GM15510 (cell line): ENCODE results near the gene SETDB2.

Experiments
- POLR2A ChIP-seq: IDR thresholded peaks from 3 replicates; pipeline ENCODE4 v1.6.1; 2011; ENCODE audit warnings: borderline replicate concordance; ENCODE audit not compliant: insufficient read length; ENCODE audit errors: extremely low read depth

The SETDB2 gene

GRCh38 chr13:49418206-49418605, 25.9 kb upstream of the SETDB2 start:
- TF ChIP-seq POLR2A = no peak

- no peak for TF ChIP-seq POLR2A
These were observed 24.8 kb upstream of the SETDB2 start for GRCh38 chr13:49419276-49419675.

- no peak for TF ChIP-seq POLR2A
These were observed 22.7 kb upstream of the SETDB2 start for GRCh38 chr13:49421391-49421790.

GRCh38 chr13:49424011-49424560, 20.0 kb upstream of the SETDB2 start:
- TF ChIP-seq POLR2A = no peak

GRCh38 chr13:49428041-49428763, 15.9 kb upstream of the SETDB2 start:
- no peak for TF ChIP-seq POLR2A

GRCh38 chr13:49429121-49429520, 15.0 kb upstream of the SETDB2 start:
- no peak for TF ChIP-seq POLR2A

- TF ChIP-seq POLR2A = no peak
These were observed 8.1 kb upstream of the SETDB2 start for GRCh38 chr13:49435992-49436391.

GRCh38 chr13:49436890-49437289, 7.2 kb upstream of the SETDB2 start:
- TF ChIP-seq POLR2A = no peak

GRCh38 chr13:49437705-49438104, 6.4 kb upstream of the SETDB2 start:
- no peak for TF ChIP-seq POLR2A

- no peak for TF ChIP-seq POLR2A
These were observed 4.5 kb upstream of the SETDB2 start for GRCh38 chr13:49439609-49440008.

GRCh38 chr13:49441312-49441711, 2.8 kb upstream of the SETDB2 start:
- TF ChIP-seq POLR2A = no peak

GRCh38 chr13:49441846-49442245, 2.2 kb upstream of the SETDB2 start:
- TF ChIP-seq POLR2A = no peak

- no peak for TF ChIP-seq POLR2A
These were observed 744 bp upstream of the SETDB2 start for GRCh38 chr13:49443357-49443703.

- no peak for TF ChIP-seq POLR2A
These were observed 686 bp downstream of the SETDB2 start for GRCh38 chr13:49444524-49445395.

GRCh38 chr13:49446473-49446872, 2.4 kb downstream of the SETDB2 start:
- TF ChIP-seq POLR2A = no peak

- no peak for TF ChIP-seq POLR2A
These were observed 4.7 kb downstream of the SETDB2 start for GRCh38 chr13:49448753-49449152.

- TF ChIP-seq POLR2A = no peak
These were observed 6.2 kb downstream of the SETDB2 start for GRCh38 chr13:49450105-49450819.
